ENCODE data around the gene AHNAK. TPM values are rescaled to one million over a fixed set of nuclear protein-coding genes. Genes with fewer than 3 reads are reported as not detected.
A peak's percentile ranks its signal among the peaks of the same experiment; 100 is the strongest.

AHNAK gene
- total RNA-seq, 1 donor from 2014 or later: 27.2 TPM

GRCh38 chr11:62430425-62430824 is 116.2 kb downstream of the AHNAK start:
- Mint-ChIP-seq H3K27me3 (no peaks in the 10 kb centered on the region), H3K36me3 (ENCODE audit: insufficient read depth) (no peaks in the 10 kb centered on the region), H3K27ac (no peak overlapping the region), H3K9me3 (ENCODE audit: low read depth) (no peaks in the 10 kb centered on the region), H3K4me1 (ENCODE audit: low read depth) (peaks cover 20% of the 10 kb centered on the region), H3K4me3 (ENCODE audit: low read depth) (no peak overlapping the region)
- DNase-seq (ENCODE audit: low spot score, unreplicated experiment): no peak
- no peak for TF ChIP-seq CTCF (IDR thresholded peaks at IDR 0.05; ENCODE audit: unreplicated experiment)

GRCh38 chr11:62428871-62429560 is 117.6 kb downstream of the AHNAK start:
- DNase-seq (ENCODE audit: low spot score, unreplicated experiment): no peak
- H3K27ac Mint-ChIP-seq: no peak overlapping the region
- no peaks in the 10 kb centered on the region for H3K36me3 Mint-ChIP-seq (ENCODE audit: insufficient read depth)
- no peaks in the 10 kb centered on the region for H3K9me3 Mint-ChIP-seq (ENCODE audit: low read depth)
- no peak for TF ChIP-seq CTCF (IDR thresholded peaks at IDR 0.05; ENCODE audit: unreplicated experiment)
- no peaks in the 10 kb centered on the region for H3K27me3 Mint-ChIP-seq
- peaks cover 20% of the 10 kb centered on the region for H3K4me1 Mint-ChIP-seq (ENCODE audit: low read depth)
- no peak overlapping the region for H3K4me3 Mint-ChIP-seq (ENCODE audit: low read depth)

GRCh38 chr11:62427630-62428233 is 118.9 kb downstream of the AHNAK start:
- no peak for TF ChIP-seq CTCF (IDR thresholded peaks at IDR 0.05; ENCODE audit: unreplicated experiment)
- Mint-ChIP-seq H3K4me1 (ENCODE audit: low read depth) (peaks cover 14% of the 10 kb centered on the region), H3K4me3 (ENCODE audit: low read depth) (no peak overlapping the region), H3K27me3 (peaks cover 6% of the 10 kb centered on the region), H3K27ac (peak overlapping the region; percentile 47), H3K9me3 (ENCODE audit: low read depth) (no peaks in the 10 kb centered on the region), H3K36me3 (ENCODE audit: insufficient read depth) (no peaks in the 10 kb centered on the region)
- DNase-seq (ENCODE audit: low spot score, unreplicated experiment): no peak

- no peak overlapping the region for H3K27ac Mint-ChIP-seq
- peaks cover 18% of the 10 kb centered on the region for H3K4me1 Mint-ChIP-seq (ENCODE audit: low read depth)
- H3K27me3 Mint-ChIP-seq: peaks cover 10% of the 10 kb centered on the region
Observed at GRCh38 chr11:62423012-62423411, 123.6 kb downstream of the AHNAK start.

GRCh38 chr11:62421996-62422395 is 124.6 kb downstream of the AHNAK start:
- Mint-ChIP-seq H3K4me3 (ENCODE audit: low read depth) (no peak overlapping the region), H3K36me3 (ENCODE audit: insufficient read depth) (no peaks in the 10 kb centered on the region)
- DNase-seq (ENCODE audit: low spot score, unreplicated experiment): no peak

More at GRCh38 chr11:62423012-62423411, 123.6 kb downstream of the AHNAK start:
- Mint-ChIP-seq H3K9me3 (ENCODE audit: low read depth) (no peaks in the 10 kb centered on the region), H3K36me3 (ENCODE audit: insufficient read depth) (no peaks in the 10 kb centered on the region), H3K4me3 (ENCODE audit: low read depth) (no peak overlapping the region)
- TF ChIP-seq CTCF (IDR thresholded peaks at IDR 0.05; ENCODE audit: unreplicated experiment): no peak
- DNase-seq (ENCODE audit: low spot score, unreplicated experiment): no peak

More at GRCh38 chr11:62421996-62422395, 124.6 kb downstream of the AHNAK start:
- H3K9me3 Mint-ChIP-seq (ENCODE audit: low read depth): no peaks in the 10 kb centered on the region
- H3K27me3 Mint-ChIP-seq: peaks cover 10% of the 10 kb centered on the region
- peaks cover 21% of the 10 kb centered on the region for H3K4me1 Mint-ChIP-seq (ENCODE audit: low read depth)
- H3K27ac Mint-ChIP-seq: no peak overlapping the region
- TF ChIP-seq CTCF (IDR thresholded peaks at IDR 0.05; ENCODE audit: unreplicated experiment): no peak

Measured in progenitor cell of endocrine pancreas (in vitro differentiated cells).